ENCODE results near the gene CRTAC1. TPM values are rescaled to one million over a fixed set of nuclear protein-coding genes. Genes with fewer than 3 reads are reported as not detected.

CRTAC1 gene
- total and polyA plus RNA-seq, 11 donors: 0.38 to 8.6 (median 1.7) TPM

DNA sequence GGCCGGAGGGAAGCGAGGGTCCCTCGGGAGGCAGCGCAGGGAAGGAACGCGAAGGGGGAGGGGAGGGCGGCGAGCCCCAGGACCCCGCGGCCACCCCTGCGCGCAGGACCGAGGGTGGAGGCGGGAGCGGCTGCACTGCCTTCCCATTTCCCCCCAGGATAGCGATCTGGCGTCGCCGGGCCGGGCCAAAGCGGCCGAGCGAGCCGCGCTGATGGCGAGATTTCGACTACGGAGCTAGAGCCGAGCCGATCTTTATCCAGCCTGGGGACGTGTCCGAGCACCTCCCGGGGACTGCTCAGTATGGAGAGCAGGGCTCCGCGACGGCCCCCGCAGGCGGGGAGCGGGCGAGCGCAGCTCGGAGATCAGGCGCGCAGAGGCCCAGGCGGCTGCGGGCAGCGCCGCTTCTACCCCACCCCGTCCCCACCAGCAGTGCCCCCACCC is 590 bp upstream of the CRTAC1 start:
- 1 to 3% (median 2%) methylated on average over 25 to 49 of the region's 49 CpGs for WGBS, 4 donors
- DNase-seq (no peak), ATAC-seq (no peak)
- intact Hi-C loops (cut with DNase I): loop anchor here in 2 of 10 donors (10.0 kb wide), 2 partner anchors 236 to 266 kb away; no protein-coding TSS in a partner anchor
- H3K4me1 ChIP-seq: peaks cover 0 to 25% (median 12%) of the 10 kb centered on the region in 12 donors
- H3K36me3 ChIP-seq: no peaks in the 10 kb centered on the region
- H3K4me3 ChIP-seq: peak overlapping the region; percentile 20 to 53 (median 47)
- H3K9me3 ChIP-seq: no peaks in the 10 kb centered on the region
- TF ChIP-seq, protein P1, sequence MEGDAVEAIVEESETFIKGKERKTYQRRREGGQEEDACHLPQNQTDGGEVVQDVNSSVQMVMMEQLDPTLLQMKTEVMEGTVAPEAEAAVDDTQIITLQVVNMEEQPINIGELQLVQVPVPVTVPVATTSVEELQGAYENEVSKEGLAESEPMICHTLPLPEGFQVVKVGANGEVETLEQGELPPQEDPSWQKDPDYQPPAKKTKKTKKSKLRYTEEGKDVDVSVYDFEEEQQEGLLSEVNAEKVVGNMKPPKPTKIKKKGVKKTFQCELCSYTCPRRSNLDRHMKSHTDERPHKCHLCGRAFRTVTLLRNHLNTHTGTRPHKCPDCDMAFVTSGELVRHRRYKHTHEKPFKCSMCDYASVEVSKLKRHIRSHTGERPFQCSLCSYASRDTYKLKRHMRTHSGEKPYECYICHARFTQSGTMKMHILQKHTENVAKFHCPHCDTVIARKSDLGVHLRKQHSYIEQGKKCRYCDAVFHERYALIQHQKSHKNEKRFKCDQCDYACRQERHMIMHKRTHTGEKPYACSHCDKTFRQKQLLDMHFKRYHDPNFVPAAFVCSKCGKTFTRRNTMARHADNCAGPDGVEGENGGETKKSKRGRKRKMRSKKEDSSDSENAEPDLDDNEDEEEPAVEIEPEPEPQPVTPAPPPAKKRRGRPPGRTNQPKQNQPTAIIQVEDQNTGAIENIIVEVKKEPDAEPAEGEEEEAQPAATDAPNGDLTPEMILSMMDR (IDR thresholded peaks at IDR 0.05): no peak
- no peak for TF ChIP-seq POLR2A (IDR thresholded peaks at IDR 0.05)
- H3K27ac ChIP-seq: no peak overlapping the region
- H3K27me3 ChIP-seq: peaks cover 14 to 69% (median 36%) of the 10 kb centered on the region in 9 donors

DNA sequence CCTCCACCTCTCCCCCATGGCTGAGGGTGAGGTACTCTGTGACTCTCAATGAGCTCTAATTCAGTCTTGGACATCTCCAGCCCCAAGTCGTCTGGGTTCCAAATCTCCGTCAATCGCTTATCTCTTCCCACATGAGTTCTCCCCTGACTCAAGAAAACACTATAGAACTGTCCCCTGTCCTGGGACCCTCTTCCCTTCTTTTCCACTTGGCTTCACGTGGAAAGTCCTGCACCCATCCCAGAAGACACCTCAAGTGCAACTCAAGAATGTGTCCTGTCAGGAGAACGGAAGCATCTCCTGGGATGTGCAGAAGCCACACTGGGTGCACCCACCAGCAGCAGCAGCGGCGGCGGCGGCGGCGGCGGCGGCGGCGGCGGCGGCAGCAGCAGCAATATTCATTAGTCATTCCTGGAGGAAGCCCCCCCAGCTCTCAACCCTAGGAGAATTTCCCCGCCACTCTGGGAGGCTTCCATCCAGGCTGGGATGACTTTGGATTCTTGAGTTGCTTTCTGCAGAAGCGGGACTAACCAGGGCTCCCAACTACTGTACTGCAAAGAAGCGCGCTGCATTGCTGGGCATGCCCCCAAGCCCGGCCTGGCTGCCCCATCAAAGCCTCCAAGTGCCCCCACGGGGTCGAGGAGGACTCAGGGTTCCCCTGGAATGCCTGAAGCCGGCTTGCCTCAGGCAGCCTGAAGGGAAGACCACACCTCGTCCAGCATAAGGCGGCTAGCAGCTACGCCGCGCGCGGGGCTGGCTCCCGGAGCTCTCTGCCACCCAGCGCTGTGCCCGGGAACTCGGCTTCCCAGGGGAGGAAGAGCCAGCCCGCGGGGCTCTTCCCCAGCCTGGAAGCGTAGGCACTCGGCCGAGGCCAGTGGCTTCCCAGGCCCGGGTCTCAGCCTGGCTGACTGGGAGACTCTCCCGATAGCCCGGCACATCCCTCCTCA is 1.0 kb downstream of the CRTAC1 start:
- Histone ChIP-seq H3K27me3 (peaks cover 11 to 70% (median 31%) of the 10 kb centered on the region in 9 donors), H3K4me1 (peaks cover 0 to 25% (median 12%) of the 10 kb centered on the region in 12 donors), H3K4me3 (peak overlapping the region; percentile 32 to 53 (median 47)), H3K27ac (no peak overlapping the region), H3K36me3 (no peaks in the 10 kb centered on the region), H3K9me3 (no peaks in the 10 kb centered on the region)
- peak in 1 of 4 donors; percentile 30 for ATAC-seq
- intact Hi-C loops (cut with DNase I): loop anchor here in 6 of 10 donors (5.0 to 10.0 kb wide), 5 partner anchors 107 to 265 kb away; no protein-coding TSS in a partner anchor
- WGBS, 4 donors: 2 to 4% (median 3%) methylated on average over 15 to 44 of the region's 44 CpGs
- TF ChIP-seq POLR2A (IDR thresholded peaks at IDR 0.05): no peak
- TF ChIP-seq, protein P1 (IDR thresholded peaks at IDR 0.05): no peak
- DNase-seq: no peak

DNA sequence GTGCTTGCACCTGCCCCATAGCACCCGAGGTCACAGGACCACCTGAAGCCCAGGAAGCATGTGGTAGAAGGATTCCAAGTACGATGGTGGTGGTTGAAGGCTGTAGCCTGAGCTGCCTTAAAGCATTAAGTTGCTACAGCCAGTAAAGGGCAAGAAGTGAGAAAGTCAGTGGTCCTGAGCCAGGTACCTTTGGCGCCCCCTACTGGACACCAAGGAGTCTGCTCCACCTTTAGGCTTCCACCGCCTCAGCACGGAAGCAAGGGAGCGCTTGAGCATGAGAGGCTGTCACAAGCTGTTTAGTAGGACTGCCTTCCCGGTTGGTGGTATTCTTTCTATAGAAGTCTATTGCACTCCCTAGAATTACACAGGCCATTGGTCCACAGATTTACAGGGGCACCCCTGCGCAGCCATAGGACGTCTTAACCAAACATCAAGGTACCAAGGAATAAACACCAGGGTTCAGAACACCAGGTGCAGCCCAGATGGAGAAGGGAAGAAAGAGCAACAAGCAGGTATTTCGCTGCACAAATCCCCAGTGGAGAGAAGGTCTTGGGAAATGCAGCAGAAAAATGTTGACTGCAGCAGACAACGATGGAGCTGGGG is 2.2 kb downstream of the CRTAC1 start:
- Histone ChIP-seq H3K27me3 (peaks cover 11 to 69% (median 31%) of the 10 kb centered on the region in 9 donors), H3K4me1 (peaks cover 0 to 25% (median 12%) of the 10 kb centered on the region in 12 donors), H3K9me3 (no peaks in the 10 kb centered on the region), H3K27ac (no peak overlapping the region), H3K36me3 (no peaks in the 10 kb centered on the region), H3K4me3 (no peak overlapping the region)
- ATAC-seq (peak; percentile 38 to 64 (median 57)), DNase-seq (peak in 4 of 5 donors; percentile 44 to 49 (median 46))
- intact Hi-C loops (cut with DNase I): loop anchor here in 5 of 10 donors (5.0 to 10.0 kb wide), 4 partner anchors 106 to 233 kb away; no protein-coding TSS in a partner anchor
- TF ChIP-seq, protein P1 (IDR thresholded peaks at IDR 0.05): peak; percentile 60 to 87 (median 75)
- no peak for TF ChIP-seq POLR2A (IDR thresholded peaks at IDR 0.05)
- 16 to 35% (median 22%) methylated on average over 8 to 11 of the region's 11 CpGs for WGBS, 4 donors

Measured in heart left ventricle (tissue), 16 donors.